Suprapubic skin (tissue), 4 donors: Measurements from ENCODE around the gene IMMT. TPM values are rescaled to one million over a fixed set of nuclear protein-coding genes. Genes with fewer than 3 reads are reported as not detected.
"Not testable (repeated sequence)": the region's sequence is repeated elsewhere in the genome, so short reads cannot be mapped to it uniquely, and the experiment has no call there.

ENCODE experiments used
- DNase-seq, 2 donors: peaks; one replicate each; pipeline ENCODE4 v3.0.0-alpha.2; 2019; ENCODE audit warnings: low spot score in 2 of 2
- H3K27ac ChIP-seq: fragments of 200-600 bp; sonication (generic); one replicate; pipeline ENCODE4 v1.5.1; 2019
- H3K27me3 ChIP-seq: fragments of 200-600 bp; sonication (generic); one replicate; pipeline ENCODE4 v1.5.1; 2019
- H3K36me3 ChIP-seq: fragments of 200-600 bp; sonication (generic); one replicate; pipeline ENCODE4 v1.5.1; 2019
- H3K4me1 ChIP-seq: fragments of 200-600 bp; sonication (generic); one replicate; pipeline ENCODE4 v1.5.1; 2019
- H3K4me3 ChIP-seq: fragments of 200-600 bp; sonication (generic); one replicate; pipeline ENCODE4 v1.5.1; 2019; ENCODE audit warnings: mild to moderate bottlenecking
- H3K9me3 ChIP-seq: fragments of 200-600 bp; sonication (generic); one replicate; pipeline ENCODE4 v1.5.1; 2019
- CTCF ChIP-seq, 2 donors: fragments of 200-600 bp in 1 of 2; fragments of 450-650 bp in 1 of 2; sonication (generic) in 1 of 2; IDR thresholded peaks; one replicate each; pipeline ENCODE4 v1.5.1; 2016 to 2019; ENCODE audit warnings: antibody characterized with exemption in 2 of 2, mild to moderate bottlenecking in 1 of 2, moderate library complexity in 1 of 2
- EP300 ChIP-seq: sonication (generic); formaldehyde crosslinking; IDR thresholded peaks from one replicate; pipeline ENCODE4 v1.6.1; 2017; ENCODE audit warnings: antibody characterized with exemption
- POLR2A ChIP-seq, 2 donors: fragments of 450-650 bp; IDR thresholded peaks; one replicate each; pipeline ENCODE4 v1.6.1; 2017; ENCODE audit warnings: antibody characterized with exemption in 2 of 2, mild to moderate bottlenecking in 2 of 2, moderate library complexity in 2 of 2
- POLR2AphosphoS5 ChIP-seq, 3 donors: sonication (generic); formaldehyde crosslinking; IDR thresholded peaks; one replicate each; pipeline ENCODE4 v1.6.1; 2017; ENCODE audit warnings: antibody characterized with exemption in 3 of 3
- WGBS: methylation state at CpG from one replicate; pipeline ENCODE4 v1.1.5; 2018; 5-methylcytosine and 5-hydroxymethylcytosine counted together
- total RNA-seq, 4 donors: library from RNA; depleted of rRNA; stranded (reverse); fragments of >200 nt; gene quantifications; one replicate each; pipeline ENCODE4 v1.1.0, GENCODE V29; 2016

The IMMT gene
- total RNA-seq, 4 donors from 2014 or later = 39.5 to 73.2 (median 46.7) TPM

GRCh38 chr2:86231680-86232372 is 36.6 kb upstream of the IMMT start:
- TF ChIP-seq CTCF (IDR thresholded peaks at IDR 0.05) = no peak
- H3K36me3 ChIP-seq = no peaks in the 10 kb centered on the region
- no peaks in the 10 kb centered on the region for H3K9me3 ChIP-seq
- DNase-seq = no peak
- 84% methylated on average over 9 of the region's 13 CpGs for WGBS
- no peak overlapping the region for H3K27ac ChIP-seq
- H3K4me1 ChIP-seq = no peaks in the 10 kb centered on the region
- no peaks in the 10 kb centered on the region for H3K27me3 ChIP-seq
- H3K4me3 ChIP-seq = no peak overlapping the region

GRCh38 chr2:86230961-86231360 is 35.7 kb upstream of the IMMT start:
- Histone ChIP-seq H3K36me3 (no peaks in the 10 kb centered on the region), H3K27ac (no peak overlapping the region), H3K4me3 (no peak overlapping the region), H3K4me1 (no peaks in the 10 kb centered on the region), H3K9me3 (no peaks in the 10 kb centered on the region), H3K27me3 (no peaks in the 10 kb centered on the region)
- no peak for DNase-seq
- TF ChIP-seq POLR2AphosphoS5 (IDR thresholded peaks at IDR 0.05) (no peak), CTCF (IDR thresholded peaks at IDR 0.05) (no peak), POLR2A (IDR thresholded peaks at IDR 0.05) (no peak), EP300 (no peak)
- WGBS = 84% methylated on average over 5 of the region's 5 CpGs

GRCh38 chr2:86229221-86229620 is 34.0 kb upstream of the IMMT start:
- no peak for DNase-seq
- Histone ChIP-seq H3K4me3 (no peak overlapping the region), H3K27ac (no peak overlapping the region), H3K27me3 (no peaks in the 10 kb centered on the region), H3K36me3 (no peaks in the 10 kb centered on the region), H3K9me3 (no peaks in the 10 kb centered on the region), H3K4me1 (peaks cover 16% of the 10 kb centered on the region)
- WGBS = 36% methylated on average over 4 of the region's 4 CpGs
- TF ChIP-seq CTCF (IDR thresholded peaks at IDR 0.05) (no peak), POLR2AphosphoS5 (IDR thresholded peaks at IDR 0.05) (no peak), POLR2A (IDR thresholded peaks at IDR 0.05) (no peak), EP300 (no peak)

- not testable (repeated sequence) for H3K27ac ChIP-seq, H3K9me3 ChIP-seq, DNase-seq, H3K36me3 ChIP-seq, H3K4me3 ChIP-seq, H3K27me3 ChIP-seq
- 82% methylated on average over 8 of the region's 8 CpGs for WGBS
- H3K4me1 ChIP-seq = peaks cover 23% of the 10 kb centered on the region
Measured at GRCh38 chr2:86228574-86228973, 33.3 kb upstream of the IMMT start.

GRCh38 chr2:86227685-86228084 is 32.4 kb upstream of the IMMT start:
- Histone ChIP-seq H3K4me3 (no peak overlapping the region), H3K4me1 (peaks cover 32% of the 10 kb centered on the region), H3K27me3 (no peaks in the 10 kb centered on the region), H3K27ac (no peak overlapping the region), H3K9me3 (no peaks in the 10 kb centered on the region), H3K36me3 (no peaks in the 10 kb centered on the region)
- WGBS = 86% methylated on average over 2 of the region's 2 CpGs
- DNase-seq = no peak
- no peak for TF ChIP-seq POLR2A (IDR thresholded peaks at IDR 0.05)
- no peak for TF ChIP-seq CTCF (IDR thresholded peaks at IDR 0.05)
- no peak for TF ChIP-seq POLR2AphosphoS5 (IDR thresholded peaks at IDR 0.05)
- no peak for TF ChIP-seq EP300
